Measurements from ENCODE around the gene NDFIP2. TPM values are rescaled to one million over a fixed set of nuclear protein-coding genes. Genes with fewer than 3 reads are reported as not detected.

Gene NDFIP2
- total and polyA plus RNA-seq, 2 experiments from 2014 or later: 28.3 to 28.7 TPM

- Mint-ChIP-seq H3K36me3 (ENCODE audit: low read depth) (no peaks in the 10 kb centered on the region; the same call in 2 of the 3 replicates), H3K27me3 (ENCODE audit: insufficient read depth, low read depth, poor library complexity) (no peaks in the 10 kb centered on the region), H3K9me3 (no peaks in the 10 kb centered on the region), H3K27ac (no peak overlapping the region), H3K4me1 (peaks cover 9% of the 10 kb centered on the region; the same call in 1 of the 3 replicates), H3K4me3 (no peak overlapping the region)
- Histone ChIP-seq H3K36me3 (ENCODE audit: insufficient read depth) (no peaks in the 10 kb centered on the region), H3K4me1 (ENCODE audit: insufficient read depth) (no peaks in the 10 kb centered on the region), H2AFZ (no peak overlapping the region), H3K27me3 (ENCODE audit: insufficient read depth) (no peaks in the 10 kb centered on the region), H3F3A (replicated peaks; ENCODE audit: low read depth) (no peaks in the 10 kb centered on the region), H3K9me2 (ENCODE audit: insufficient read depth) (no peaks in the 10 kb centered on the region), H3K4me3 (no peak overlapping the region), H3K4me2 (no peak overlapping the region), H3K27ac (ENCODE audit: low read depth) (no peak overlapping the region), H3K79me2 (replicated peaks; ENCODE audit: insufficient read depth) (peaks cover 82% of the 10 kb centered on the region), H4K20me1 (replicated peaks; ENCODE audit: insufficient read depth) (no peaks in the 10 kb centered on the region)
- ATAC-seq: no peak
- no peak for DNase-seq (ENCODE audit: low spot score)
- TF ChIP-seq CREB1 (CRISPR knock-in tag; IDR thresholded peaks at IDR 0.05; ENCODE audit: low read depth): no peak
- TF ChIP-seq EZH2phosphoT487 (IDR thresholded peaks at IDR 0.05; ENCODE audit: unreplicated experiment): no peak
- TF ChIP-seq STAT1 (IDR thresholded peaks at IDR 0.05; ENCODE audit: unreplicated experiment): no peak
- no peak for TF ChIP-seq CTCF (conservative IDR thresholded peaks at IDR 0.05; ENCODE audit: low read depth in 2 of 2)
- TF ChIP-seq ZNF462 (CRISPR knock-in tag; IDR thresholded peaks at IDR 0.05): no peak
- TF ChIP-seq ZNF331 (CRISPR knock-in tag; IDR thresholded peaks at IDR 0.05; ENCODE audit: low read depth): no peak
- TF ChIP-seq ZNF114 (CRISPR knock-in tag; IDR thresholded peaks at IDR 0.05): no peak
These were observed 22.6 kb downstream of the NDFIP2 start for GRCh38 chr13:79503473-79504017.

Measured in GM23338 (cell line).